GM12892 (cell line): ENCODE data around the gene TMEM63A.

Experiments used
- POLR2A ChIP-seq: IDR thresholded peaks from 2 replicates; pipeline ENCODE4 v1.6.1; 2011; ENCODE audit warnings: low read depth, low read length, control low read depth
- POLR2AphosphoS5 ChIP-seq: IDR thresholded peaks from 2 replicates; pipeline ENCODE4 v1.6.1; 2011; ENCODE audit warnings: low read depth, low read length, control low read depth

- TF ChIP-seq POLR2AphosphoS5 (no peak), POLR2A (no peak)
These were observed 14.3 kb upstream of the TMEM63A start for GRCh38 chr1:225896494-225896893.
